HEK293 (cell line): ENCODE results near the gene MAN2B2.

Experiments
- CTCF ChIA-PET: fragments of 350-600 bp; formaldehyde crosslinking; extraction: SDS; loops from one replicate; lab custom pipeline; 2021; ENCODE audit warnings: antibody characterized with exemption; lab: Yijun Ruan, JAX
- POLR2A ChIA-PET: fragments of 300-600 bp; formaldehyde crosslinking; extraction: SDS; loops from one replicate; lab custom pipeline; 2020; ENCODE audit warnings: antibody characterized with exemption, inconsistent platforms; lab: Yijun Ruan, JAX
- H3K27ac ChIP-seq: fragments of 200-500 bp; sonication (Bioruptor generic); 2 replicates; pipeline ENCODE4 v1.5.1; 2014; ENCODE audit warnings: low read depth, low read length, control low read depth, inconsistent platforms; ENCODE audit errors: extremely low read depth
- H3K36me3 ChIP-seq, 2 experiments: fragments of 200-500 bp in 1 of 2; sonication (Bioruptor generic) in 1 of 2; 1 replicate in 1 of 2; 2 replicates in 1 of 2; pipeline ENCODE4 v1.5.1; 2014 to 2017; ENCODE audit warnings: inconsistent platforms in 2 of 2, low read length in 2 of 2; ENCODE audit not compliant: control insufficient read depth in 2 of 2, insufficient read depth in 1 of 2
- H3K4me1 ChIP-seq: fragments of 200-500 bp; sonication (Bioruptor generic); 2 replicates; pipeline ENCODE4 v1.5.1; 2014; ENCODE audit warnings: mild to moderate bottlenecking, low read length, inconsistent platforms; ENCODE audit not compliant: control insufficient read depth, insufficient read depth
- H3K4me3 ChIP-seq: 2 replicates; pipeline ENCODE4 v1.5.1; 2011; ENCODE audit warnings: low read depth, mild to moderate bottlenecking, control low read depth, low read length, moderate library complexity
- H3K9me3 ChIP-seq: fragments of 200-500 bp; sonication (Bioruptor generic); 2 replicates; pipeline ENCODE4 v1.5.1; 2014; ENCODE audit warnings: low read depth, low read length, inconsistent platforms; ENCODE audit not compliant: control insufficient read depth, insufficient read depth
- AEBP2 ChIP-seq: fragments of 450-650 bp; formaldehyde crosslinking; IDR thresholded peaks from 2 replicates; pipeline ENCODE4 v1.5.1; 2016; ENCODE audit warnings: missing biosample characterization, missing genetic modification characterization, borderline replicate concordance
- HOXD13 ChIP-seq: sonication (generic); formaldehyde crosslinking; IDR thresholded peaks from 2 replicates; pipeline ENCODE4 v1.8.0; 2022; ENCODE audit warnings: missing genetic modification reagents, borderline replicate concordance
- KLF1 ChIP-seq: fragments of 450-650 bp; formaldehyde crosslinking; IDR thresholded peaks from 2 replicates; pipeline ENCODE4 v1.5.1; 2016; ENCODE audit warnings: missing biosample characterization, missing genetic modification characterization
- KLF8 ChIP-seq: fragments of 450-650 bp; formaldehyde crosslinking; IDR thresholded peaks from 2 replicates; pipeline ENCODE4 v1.5.1; 2016; ENCODE audit warnings: missing biosample characterization, missing genetic modification characterization
- OVOL3 ChIP-seq: fragments of 450-650 bp; formaldehyde crosslinking; IDR thresholded peaks from 2 replicates; pipeline ENCODE4 v1.5.1; 2016; ENCODE audit warnings: missing biosample characterization, missing genetic modification characterization
- PRDM1 ChIP-seq: fragments of 450-650 bp; formaldehyde crosslinking; IDR thresholded peaks from 2 replicates; pipeline ENCODE4; 2016; ENCODE audit warnings: missing biosample characterization, missing genetic modification characterization
- SCRT2 ChIP-seq: fragments of 450-650 bp; formaldehyde crosslinking; IDR thresholded peaks from 2 replicates; pipeline ENCODE4 v1.5.1; 2016; ENCODE audit warnings: missing biosample characterization, missing genetic modification characterization
- YY2 ChIP-seq: fragments of 450-650 bp; formaldehyde crosslinking; IDR thresholded peaks from 2 replicates; pipeline ENCODE4 v1.5.1; 2016; ENCODE audit warnings: missing biosample characterization, missing genetic modification characterization
- ZBTB48 ChIP-seq: fragments of 450-650 bp; formaldehyde crosslinking; IDR thresholded peaks from 2 replicates; pipeline ENCODE4 v1.5.1; 2016; ENCODE audit warnings: missing biosample characterization, missing genetic modification characterization
- ZEB2 ChIP-seq: fragments of 450-650 bp; formaldehyde crosslinking; IDR thresholded peaks from 2 replicates; pipeline ENCODE4 v1.5.1; 2016; ENCODE audit warnings: missing biosample characterization, missing genetic modification characterization
- ZFHX2 ChIP-seq: fragments of 450-650 bp; formaldehyde crosslinking; conservative IDR thresholded peaks from 2 replicates; pipeline ENCODE4 v1.5.1; 2016; ENCODE audit warnings: missing biosample characterization, missing genetic modification characterization
- ZNF10 ChIP-seq: fragments of 450-650 bp; formaldehyde crosslinking; IDR thresholded peaks from 2 replicates; pipeline ENCODE4 v1.5.1; 2017; ENCODE audit warnings: missing biosample characterization, missing genetic modification characterization
- ZNF132 ChIP-seq: fragments of 450-650 bp; formaldehyde crosslinking; IDR thresholded peaks from 2 replicates; pipeline ENCODE4 v1.5.1; 2017; ENCODE audit warnings: missing biosample characterization, missing genetic modification characterization, borderline replicate concordance
- ZNF133 ChIP-seq: fragments of 450-650 bp; formaldehyde crosslinking; IDR thresholded peaks from 2 replicates; pipeline ENCODE4 v1.5.1; 2016; ENCODE audit warnings: missing biosample characterization, missing genetic modification characterization
- ZNF146 ChIP-seq: fragments of 450-650 bp; formaldehyde crosslinking; IDR thresholded peaks from 2 replicates; pipeline ENCODE4 v1.5.1; 2016; ENCODE audit warnings: missing biosample characterization, missing genetic modification characterization
- ZNF157 ChIP-seq: fragments of 450-650 bp; formaldehyde crosslinking; IDR thresholded peaks from 2 replicates; pipeline ENCODE4 v1.5.1; 2016; ENCODE audit warnings: missing biosample characterization, missing genetic modification characterization
- ZNF16 ChIP-seq: fragments of 450-650 bp; formaldehyde crosslinking; IDR thresholded peaks from 2 replicates; pipeline ENCODE4 v1.5.1; 2016; ENCODE audit warnings: low read depth, missing biosample characterization, missing genetic modification characterization
- ZNF202 ChIP-seq: fragments of 450-650 bp; formaldehyde crosslinking; IDR thresholded peaks from 2 replicates; pipeline ENCODE4 v1.5.1; 2016; ENCODE audit warnings: missing biosample characterization, missing genetic modification characterization, borderline replicate concordance
- ZNF335 ChIP-seq: fragments of 450-650 bp; formaldehyde crosslinking; conservative IDR thresholded peaks from 2 replicates; pipeline ENCODE4 v1.5.1; 2016; ENCODE audit warnings: missing biosample characterization, missing genetic modification characterization
- ZNF394 ChIP-seq: fragments of 450-650 bp; formaldehyde crosslinking; IDR thresholded peaks from 2 replicates; pipeline ENCODE4 v1.5.1; 2016; ENCODE audit warnings: missing biosample characterization, missing genetic modification characterization, mild to moderate bottlenecking, moderate library complexity, borderline replicate concordance
- ZNF426 ChIP-seq: fragments of 450-650 bp; formaldehyde crosslinking; IDR thresholded peaks from 2 replicates; pipeline ENCODE4 v1.5.1; 2017; ENCODE audit warnings: missing biosample characterization, missing genetic modification characterization, mild to moderate bottlenecking, inconsistent platforms, moderate library complexity
- ZNF488 ChIP-seq: fragments of 450-650 bp; formaldehyde crosslinking; IDR thresholded peaks from 2 replicates; pipeline ENCODE4 v1.5.1; 2016; ENCODE audit warnings: missing biosample characterization, missing genetic modification characterization
- ZNF514 ChIP-seq: fragments of 450-650 bp; formaldehyde crosslinking; IDR thresholded peaks from 2 replicates; pipeline ENCODE4 v1.5.1; 2016; ENCODE audit warnings: missing biosample characterization, missing genetic modification characterization
- ZNF518A ChIP-seq: fragments of 450-650 bp; formaldehyde crosslinking; conservative IDR thresholded peaks from 2 replicates; pipeline ENCODE4 v1.5.1; 2016; ENCODE audit warnings: low read depth, missing biosample characterization, missing genetic modification characterization
- ZNF530 ChIP-seq: fragments of 450-650 bp; formaldehyde crosslinking; IDR thresholded peaks from 2 replicates; pipeline ENCODE4 v1.5.1; 2016; ENCODE audit warnings: low read depth, missing biosample characterization, missing genetic modification characterization
- ZNF560 ChIP-seq: fragments of 450-650 bp; formaldehyde crosslinking; IDR thresholded peaks from 2 replicates; pipeline ENCODE4 v1.5.1; 2017; ENCODE audit warnings: missing biosample characterization, missing genetic modification characterization, borderline replicate concordance
- ZNF596 ChIP-seq: fragments of 450-650 bp; IDR thresholded peaks from 2 replicates; pipeline ENCODE4 v1.5.0; 2018; ENCODE audit warnings: missing biosample characterization, mild to moderate bottlenecking, missing genetic modification characterization, moderate library complexity
- ZNF654 ChIP-seq: fragments of 450-650 bp; formaldehyde crosslinking; IDR thresholded peaks from 2 replicates; pipeline ENCODE4 v1.5.1; 2016; ENCODE audit warnings: low read depth, missing biosample characterization, missing genetic modification characterization
- ZNF670 ChIP-seq: fragments of 450-650 bp; formaldehyde crosslinking; IDR thresholded peaks from 2 replicates; pipeline ENCODE4 v1.5.1; 2016; ENCODE audit warnings: missing biosample characterization, missing genetic modification characterization, low read depth
- ZNF707 ChIP-seq: fragments of 450-650 bp; formaldehyde crosslinking; IDR thresholded peaks from 2 replicates; pipeline ENCODE4 v1.5.1; 2016; ENCODE audit warnings: missing biosample characterization, missing genetic modification characterization
- ZNF837 ChIP-seq: fragments of 450-650 bp; formaldehyde crosslinking; IDR thresholded peaks from 2 replicates; pipeline ENCODE4 v1.5.1; 2016; ENCODE audit warnings: missing biosample characterization, missing genetic modification characterization

The MAN2B2 gene

GRCh38 chr4:6647582-6648230 is 72.7 kb downstream of the MAN2B2 start:
- no peak for TF ChIP-seq ZNF560 (tag by site-specific recombination)
- TF ChIP-seq ZNF596 = no peak
- TF ChIP-seq ZFHX2 (tag by site-specific recombination) = no peak
- no peak for TF ChIP-seq ZNF654
- TF ChIP-seq HOXD13 (CRISPR knock-in tag) = no peak
- no peak for TF ChIP-seq PRDM1 (tag by site-specific recombination)
- TF ChIP-seq ZNF518A (tag by site-specific recombination) = no peak
- TF ChIP-seq ZBTB48 (tag by site-specific recombination) = no peak
- TF ChIP-seq ZNF10 (tag by site-specific recombination) = no peak
- TF ChIP-seq AEBP2 (tag by site-specific recombination) = no peak
- no peak for TF ChIP-seq ZNF394
- TF ChIP-seq ZNF530 = no peak
- TF ChIP-seq ZNF837 (tag by site-specific recombination) = no peak
- no peak for TF ChIP-seq ZNF133 (tag by site-specific recombination)
- no peak for TF ChIP-seq ZNF16 (tag by site-specific recombination)
- TF ChIP-seq ZNF132 (tag by site-specific recombination) = no peak
- no peak for TF ChIP-seq ZNF157 (tag by site-specific recombination)
- TF ChIP-seq ZNF426 (tag by site-specific recombination) = no peak
- no peak overlapping the region for H3K27ac ChIP-seq
- ChIA-PET POLR2A (no interaction called here), CTCF (no interaction called here)
- peaks cover 0 to 11% of the 10 kb centered on the region in 2 experiments; a peak in 1 of 3 replicates for H3K36me3 ChIP-seq
- H3K4me3 ChIP-seq = no peak overlapping the region
- no peaks in the 10 kb centered on the region for H3K9me3 ChIP-seq
- H3K4me1 ChIP-seq = no peaks in the 10 kb centered on the region

GRCh38 chr4:6649216-6649615 is 74.2 kb downstream of the MAN2B2 start:
- Histone ChIP-seq H3K4me3 (no peak overlapping the region), H3K4me1 (no peaks in the 10 kb centered on the region), H3K9me3 (no peaks in the 10 kb centered on the region), H3K36me3 (no peaks in the 10 kb centered on the region), H3K27ac (no peak overlapping the region)
- CTCF ChIA-PET = no interaction called here
- no peak for TF ChIP-seq OVOL3 (tag by site-specific recombination)
- TF ChIP-seq ZNF16 (tag by site-specific recombination) = no peak
- TF ChIP-seq SCRT2 = no peak
- no peak for TF ChIP-seq ZNF335
- TF ChIP-seq KLF8 (tag by site-specific recombination) = no peak
- no peak for TF ChIP-seq ZNF670 (tag by site-specific recombination)
- TF ChIP-seq ZNF707 = no peak
- no peak for TF ChIP-seq ZEB2
- no peak for TF ChIP-seq YY2 (tag by site-specific recombination)
- no peak for TF ChIP-seq ZNF202 (tag by site-specific recombination)
- no peak for TF ChIP-seq ZNF514 (tag by site-specific recombination)
- TF ChIP-seq ZNF488 (tag by site-specific recombination) = no peak
- no peak for TF ChIP-seq ZNF146 (tag by site-specific recombination)
- no peak for TF ChIP-seq KLF1 (tag by site-specific recombination)
- POLR2A ChIA-PET = no interaction called here
